IPS DF 19.7 (cell line): ENCODE measurements around the gene EGFL7.

Experiments used
- DNase-seq: peaks from one replicate; pipeline ENCODE4 v3.0.0-alpha.2; 2013; ENCODE audit warnings: low read depth, low spot score

Gene EGFL7

DNA sequence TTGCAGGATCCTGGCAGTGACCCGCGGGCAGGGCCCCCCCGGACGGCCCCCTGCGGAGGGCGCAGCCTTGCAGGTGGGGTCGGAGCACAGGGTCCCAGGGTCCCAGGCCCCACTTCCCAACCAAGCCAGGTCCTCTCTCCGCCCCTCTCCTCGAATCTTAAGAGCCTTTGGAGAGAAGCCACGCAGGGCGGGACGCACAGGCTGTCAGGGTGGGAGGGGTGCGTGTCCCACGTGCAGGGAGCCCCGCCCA is 18.4 kb upstream of the EGFL7 start:
- DNase-seq: no peak

DNA sequence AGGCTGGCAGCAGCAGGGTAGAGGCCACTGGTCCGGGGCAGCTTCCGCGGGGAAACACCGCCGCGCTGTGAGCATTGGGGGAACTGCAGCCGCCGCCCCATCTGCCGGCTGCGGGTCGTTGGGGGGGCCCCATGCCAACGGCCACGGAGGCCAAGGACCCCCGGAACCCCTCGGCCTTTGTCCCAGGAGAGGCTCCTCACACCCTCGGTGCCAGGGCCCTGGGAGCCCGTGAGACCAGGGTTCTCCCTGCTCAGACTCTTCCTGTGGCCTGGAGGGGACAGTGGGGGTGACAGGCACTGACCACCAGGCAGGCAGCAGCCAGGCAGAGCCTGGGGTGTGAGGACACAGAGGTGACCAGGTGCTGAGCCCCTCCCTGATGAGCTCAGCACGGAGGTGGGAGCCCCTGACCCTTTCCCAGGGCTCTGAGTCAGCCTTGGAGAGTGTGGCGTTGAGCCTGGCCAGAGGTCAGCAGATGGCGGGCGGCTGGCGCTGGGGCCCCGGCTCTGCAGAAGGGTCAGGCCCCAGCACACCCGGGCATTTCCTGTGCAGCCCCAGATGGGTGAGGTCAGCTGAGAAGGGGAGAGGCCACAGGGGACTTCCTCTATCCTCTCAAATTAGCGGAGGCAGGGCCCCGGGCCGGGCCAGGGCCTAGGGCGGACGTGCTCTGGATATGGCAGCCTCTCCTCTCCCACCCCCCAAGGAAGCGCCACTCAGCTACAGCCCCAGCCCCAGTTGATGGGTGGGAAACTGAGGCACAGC is 17.9 kb upstream of the EGFL7 start:
- no peak for DNase-seq

DNA sequence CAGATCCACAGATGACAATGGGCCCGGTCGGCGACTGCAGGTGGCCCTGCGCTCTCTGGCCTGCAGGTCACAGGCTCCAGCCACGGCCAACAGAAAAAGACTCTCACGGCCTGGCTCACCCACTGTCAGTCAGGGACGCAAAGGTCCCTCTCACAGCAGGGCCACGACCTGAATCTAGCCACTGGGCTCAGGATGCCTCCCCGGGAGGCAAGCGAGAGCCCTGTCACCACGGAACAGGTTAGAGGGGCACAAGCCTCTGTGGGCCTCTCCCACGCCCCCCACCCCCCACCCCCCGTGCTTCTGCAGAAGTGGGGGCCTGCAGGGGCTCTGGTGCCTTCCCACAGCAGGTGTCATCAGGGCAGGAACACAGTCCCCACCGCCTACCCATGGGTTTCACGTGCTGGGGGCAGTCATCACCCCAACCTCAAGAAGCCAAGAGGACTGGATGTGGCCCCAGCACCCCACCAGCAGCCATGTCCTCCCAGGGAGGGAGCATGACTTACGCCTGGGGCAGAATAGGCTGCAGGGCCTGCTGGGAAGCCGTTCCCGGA is 17.3 kb upstream of the EGFL7 start:
- no peak for DNase-seq

DNA sequence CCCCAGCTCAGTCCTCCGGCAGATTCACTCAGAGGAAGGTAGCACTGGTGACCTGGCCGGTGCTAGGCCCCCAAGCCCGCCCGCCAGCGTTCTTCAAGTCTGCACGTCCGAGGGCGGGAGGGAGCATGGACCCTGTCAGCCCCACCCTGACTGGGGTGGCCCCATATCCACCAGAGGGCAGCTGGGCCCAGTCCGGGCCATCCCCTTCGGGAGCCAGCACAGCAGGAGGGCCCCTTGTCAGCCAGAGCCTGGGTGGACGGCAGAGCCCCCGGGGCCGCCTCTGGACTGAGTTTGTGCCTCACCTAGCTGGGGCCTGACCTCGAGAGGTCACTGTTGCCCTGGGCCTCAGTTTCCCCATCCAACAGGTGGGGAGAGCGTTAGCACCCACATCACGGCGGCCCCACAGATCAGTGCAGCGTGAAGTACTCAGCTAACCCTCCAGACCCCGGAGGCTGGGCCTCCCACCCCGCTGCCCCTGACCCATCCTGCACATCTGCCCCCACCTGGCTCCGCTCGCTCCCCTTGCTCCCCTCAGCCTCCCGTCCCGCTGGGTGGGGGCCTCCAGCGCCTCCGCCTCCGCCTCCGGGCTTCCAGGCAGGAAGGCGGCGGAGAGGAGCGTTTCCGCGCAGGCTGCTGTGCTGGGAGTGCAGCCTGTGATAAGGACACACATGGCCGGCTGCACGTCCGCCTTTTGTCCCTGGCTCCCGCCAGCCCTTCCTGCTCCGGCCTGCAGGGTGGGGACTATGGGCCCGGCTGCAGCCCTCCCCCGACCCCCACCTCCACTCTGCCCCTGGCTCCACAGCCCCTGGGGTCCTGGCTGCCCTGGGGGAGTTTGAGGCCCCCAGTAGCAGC is 16.6 kb upstream of the EGFL7 start:
- DNase-seq: no peak

DNA sequence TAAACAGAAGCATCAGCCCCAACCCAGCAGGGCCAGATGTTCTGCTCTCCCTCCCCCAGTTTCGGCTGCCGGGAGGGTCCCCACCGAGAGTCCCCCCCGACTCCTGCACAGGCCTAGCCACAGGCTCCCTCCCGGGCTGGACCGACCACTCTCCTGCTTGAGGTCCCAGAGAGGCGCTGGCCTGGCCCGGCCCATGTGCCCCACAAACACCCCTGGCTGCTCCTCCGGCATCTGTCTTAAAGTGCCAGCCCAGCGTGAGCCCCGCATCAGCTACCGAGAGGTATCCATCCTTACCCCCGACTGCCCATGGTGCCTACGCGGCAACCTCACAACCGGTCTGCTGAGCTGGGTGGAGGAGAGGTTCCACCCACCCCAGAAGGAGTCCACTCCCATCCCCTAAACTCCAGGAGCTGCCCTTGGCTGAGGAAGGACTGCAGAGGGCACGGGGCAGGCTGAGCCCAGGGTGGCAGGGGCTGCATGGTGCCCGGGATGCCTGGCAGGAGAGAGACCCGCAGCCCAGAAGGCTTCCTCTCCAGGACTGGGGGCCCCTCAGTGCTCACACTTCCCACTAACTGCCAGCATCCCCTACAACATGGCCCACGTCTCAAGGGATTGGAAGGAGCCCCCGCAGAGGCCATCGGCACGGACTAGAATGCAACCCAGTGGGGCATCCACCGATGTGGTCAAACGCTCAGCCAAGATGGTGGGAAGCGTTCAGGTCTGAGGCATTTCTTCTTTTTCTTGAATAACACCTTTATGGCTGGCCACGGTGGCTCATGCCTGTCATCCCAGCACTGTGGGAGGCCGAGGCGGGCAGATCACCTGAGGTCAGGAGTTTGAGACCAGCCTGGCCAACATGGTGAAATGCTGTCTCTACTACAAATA is 15.6 kb upstream of the EGFL7 start:
- DNase-seq: no peak

DNA sequence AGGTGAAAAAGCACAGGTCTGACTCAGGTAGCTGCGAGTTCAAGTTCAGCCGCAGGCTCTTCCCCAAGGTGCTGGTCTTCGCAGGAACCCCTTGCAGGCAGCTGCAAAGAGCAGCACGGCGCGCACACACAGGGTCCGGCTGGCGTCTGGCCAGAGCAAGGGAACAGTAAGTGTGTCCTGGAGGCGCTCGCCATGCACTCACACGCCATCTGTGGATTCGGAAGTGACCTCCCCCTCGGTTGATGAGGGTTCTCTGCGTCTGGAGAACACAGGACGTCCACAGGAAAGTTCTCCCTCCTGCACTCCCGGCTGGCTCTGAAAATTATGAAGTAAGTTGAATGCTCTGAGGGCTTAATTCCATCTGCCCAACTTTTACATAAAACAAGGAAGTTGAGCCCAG is 14.0 kb upstream of the EGFL7 start:
- no peak for DNase-seq

DNA sequence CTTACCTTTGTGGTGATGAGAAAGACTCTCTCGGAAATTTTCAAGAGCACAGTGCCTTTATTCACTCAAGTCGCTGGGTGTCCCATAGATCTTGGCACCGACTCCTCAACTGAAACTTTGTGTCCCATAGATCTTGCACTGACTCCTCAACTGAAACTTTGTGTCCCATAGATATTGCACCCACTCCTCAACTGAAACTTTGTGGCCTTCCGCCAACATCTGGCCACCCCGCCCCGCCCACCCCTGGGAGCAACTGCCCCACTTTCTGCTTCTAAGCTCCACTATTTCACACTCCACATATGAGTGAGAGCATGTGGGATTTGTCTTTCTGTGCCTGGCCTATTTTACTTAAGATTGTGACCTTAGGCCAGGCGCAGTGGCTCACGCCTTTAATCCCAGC is 12.7 kb upstream of the EGFL7 start:
- DNase-seq: no peak

DNA sequence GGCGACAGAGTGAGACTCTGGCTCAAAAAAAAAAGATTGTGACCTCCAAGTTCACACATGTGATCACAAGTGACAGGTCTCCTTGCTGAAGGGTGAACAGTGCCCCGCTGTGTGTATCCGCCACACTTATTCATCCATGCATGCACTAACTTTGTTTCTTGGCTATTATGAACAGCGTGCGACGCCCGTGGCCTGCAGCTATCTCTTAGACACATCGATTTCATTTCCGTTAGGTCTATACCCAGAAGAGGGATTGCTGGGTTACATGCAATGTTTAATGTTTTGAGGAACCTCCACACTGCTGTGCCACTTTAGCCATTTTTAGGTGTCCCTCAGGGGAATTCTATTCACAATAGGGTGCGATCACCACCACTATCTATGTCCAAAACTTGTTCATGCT is 12.1 kb upstream of the EGFL7 start:
- no peak for DNase-seq

DNA sequence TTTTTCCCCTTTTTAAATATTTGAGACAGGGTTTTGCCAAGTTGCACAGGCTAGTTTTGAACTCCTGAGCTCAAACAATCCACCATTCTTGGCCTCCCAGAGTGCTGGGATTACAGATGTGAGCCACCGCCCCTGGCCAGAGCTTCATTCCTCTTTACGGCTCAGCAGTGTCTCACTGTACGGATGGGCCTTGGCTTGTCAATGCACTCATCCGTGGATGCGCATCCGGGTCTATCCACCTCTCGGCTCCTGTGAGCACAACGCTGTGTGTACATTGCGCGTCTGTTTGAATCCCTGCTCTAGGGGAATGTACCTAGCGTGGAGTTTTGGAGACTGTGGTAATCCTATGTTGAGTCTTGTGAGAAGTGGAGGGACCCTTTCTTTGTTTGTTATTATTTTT is 10.9 kb upstream of the EGFL7 start:
- no peak for DNase-seq

DNA sequence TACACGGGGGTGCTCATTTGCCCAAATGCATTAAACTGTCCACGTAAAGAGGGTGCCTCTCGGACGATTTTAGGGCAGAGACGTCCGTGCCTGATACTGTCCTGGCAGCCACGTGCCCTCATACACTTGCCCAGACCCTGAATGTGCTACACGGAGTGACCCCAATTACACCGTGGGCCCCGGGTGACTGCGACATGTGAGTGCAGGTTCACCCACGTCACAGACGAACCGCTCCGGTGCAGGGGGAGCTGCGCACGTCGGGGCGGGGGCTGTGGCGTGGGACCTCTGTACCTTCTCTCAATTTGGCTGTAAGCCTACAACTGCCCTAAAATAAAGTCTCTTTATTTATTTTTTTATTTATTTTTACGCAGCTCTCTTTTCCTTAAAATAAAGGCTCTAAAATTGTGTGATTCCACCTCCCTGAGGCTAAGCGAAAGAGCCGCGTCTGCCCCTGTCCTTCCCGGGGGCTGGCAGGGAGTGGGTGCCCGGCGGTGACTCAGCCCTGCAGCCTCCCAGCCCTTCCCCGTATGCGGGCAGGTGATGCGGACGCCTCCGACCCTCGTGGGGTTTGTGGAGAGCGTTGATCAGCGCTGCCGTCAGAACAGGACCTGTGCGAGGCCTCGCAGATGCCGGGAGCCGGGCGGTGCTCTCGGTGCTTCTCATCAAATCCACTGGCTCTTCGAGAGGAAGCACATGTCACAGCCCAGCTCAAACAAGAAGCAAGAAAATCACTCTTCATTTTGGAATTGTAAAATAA is 9.2 kb upstream of the EGFL7 start:
- DNase-seq: no peak

DNA sequence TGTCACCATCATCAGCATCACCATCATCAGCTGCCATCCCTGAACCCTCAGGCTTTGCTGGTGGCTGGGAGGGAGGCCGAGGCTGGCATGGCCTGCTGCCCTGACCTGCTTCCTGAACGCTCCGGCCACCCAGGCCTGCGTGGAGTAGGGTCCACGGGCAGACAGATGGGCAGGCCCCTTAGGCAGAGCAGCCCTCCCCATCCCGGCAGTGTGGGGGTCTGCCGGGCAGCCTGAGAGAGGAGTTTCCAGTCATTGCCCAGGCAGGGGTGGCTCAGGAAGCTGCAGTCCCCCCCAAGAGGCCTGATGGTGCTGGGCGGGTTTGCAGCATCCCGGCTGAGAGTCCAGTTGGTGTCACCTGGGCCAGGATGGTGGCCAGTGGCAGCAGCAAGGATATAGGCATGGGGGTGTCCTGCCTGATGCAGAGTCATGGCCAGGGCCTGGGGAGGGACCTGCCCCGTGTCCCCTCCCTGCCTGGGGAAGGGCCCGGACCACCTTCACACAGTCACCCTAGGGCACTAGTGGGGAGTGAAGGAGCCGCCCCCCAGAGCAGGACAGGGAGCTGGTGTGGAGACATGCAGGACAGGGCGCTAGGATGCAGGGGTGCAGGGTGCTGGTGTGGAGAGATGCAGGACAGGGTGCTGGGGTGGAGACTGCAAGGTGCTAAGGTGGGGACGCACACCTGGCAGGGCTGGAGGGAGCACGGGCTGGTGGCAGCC is 7.7 kb upstream of the EGFL7 start:
- DNase-seq: no peak

DNA sequence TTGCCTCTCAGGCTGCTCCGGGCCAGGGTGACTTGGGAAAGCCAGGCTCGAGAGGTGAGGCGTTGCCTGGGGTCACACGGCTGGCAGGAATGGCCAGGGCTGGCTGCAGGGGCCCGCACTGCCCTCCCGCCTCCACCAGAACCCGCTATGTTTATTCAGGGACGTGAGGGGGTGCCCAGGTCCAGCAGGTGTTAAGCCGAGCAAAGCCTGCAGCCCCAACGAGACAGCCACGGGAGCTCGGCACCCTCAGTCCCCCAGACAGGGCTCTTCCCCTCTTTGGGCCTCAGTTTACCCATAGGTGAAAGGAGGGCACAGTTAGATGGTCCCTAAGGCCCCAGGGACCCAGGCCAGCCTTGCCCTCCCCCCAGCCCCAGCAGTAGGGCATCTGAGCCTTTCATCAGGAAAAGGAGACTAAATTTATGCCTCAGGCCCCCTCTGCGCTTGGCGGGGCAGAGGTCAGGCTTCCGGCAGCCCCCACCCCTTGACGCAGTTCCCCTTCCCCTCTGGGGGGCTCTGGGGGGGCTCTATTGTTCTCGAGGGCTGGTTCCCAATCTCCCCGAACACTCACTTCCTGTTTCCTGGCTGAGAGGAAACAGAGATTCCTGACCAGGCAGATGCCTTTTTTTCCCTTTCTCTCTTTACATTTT is 7.1 kb upstream of the EGFL7 start:
- DNase-seq: no peak

DNA sequence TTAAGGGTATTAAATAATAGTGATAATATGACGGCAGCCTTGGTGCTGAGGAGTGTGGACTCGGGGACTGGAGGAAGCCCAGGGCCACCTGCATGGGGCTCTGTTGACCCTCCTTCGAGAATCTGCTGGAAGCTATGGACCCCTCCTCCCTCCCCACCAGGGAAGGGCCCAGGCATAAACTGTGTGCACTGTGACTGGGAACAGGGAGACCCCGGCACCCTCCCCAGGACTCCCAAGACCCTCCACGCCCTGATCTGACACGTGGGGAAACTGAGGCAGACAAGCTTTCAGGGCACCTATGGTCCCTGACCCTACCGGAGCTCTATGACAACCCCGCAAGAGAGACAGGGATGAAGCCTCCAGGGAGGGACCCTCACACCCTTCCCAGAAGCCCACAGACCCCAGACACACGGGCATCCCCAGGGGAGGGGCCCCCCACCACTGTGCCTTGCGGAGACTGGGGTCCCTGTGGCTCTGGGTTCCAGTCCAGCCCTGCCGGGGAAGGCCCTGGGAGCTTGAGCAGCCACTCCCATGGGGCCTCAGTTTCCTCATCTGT is 6.5 kb upstream of the EGFL7 start:
- no peak for DNase-seq

DNA sequence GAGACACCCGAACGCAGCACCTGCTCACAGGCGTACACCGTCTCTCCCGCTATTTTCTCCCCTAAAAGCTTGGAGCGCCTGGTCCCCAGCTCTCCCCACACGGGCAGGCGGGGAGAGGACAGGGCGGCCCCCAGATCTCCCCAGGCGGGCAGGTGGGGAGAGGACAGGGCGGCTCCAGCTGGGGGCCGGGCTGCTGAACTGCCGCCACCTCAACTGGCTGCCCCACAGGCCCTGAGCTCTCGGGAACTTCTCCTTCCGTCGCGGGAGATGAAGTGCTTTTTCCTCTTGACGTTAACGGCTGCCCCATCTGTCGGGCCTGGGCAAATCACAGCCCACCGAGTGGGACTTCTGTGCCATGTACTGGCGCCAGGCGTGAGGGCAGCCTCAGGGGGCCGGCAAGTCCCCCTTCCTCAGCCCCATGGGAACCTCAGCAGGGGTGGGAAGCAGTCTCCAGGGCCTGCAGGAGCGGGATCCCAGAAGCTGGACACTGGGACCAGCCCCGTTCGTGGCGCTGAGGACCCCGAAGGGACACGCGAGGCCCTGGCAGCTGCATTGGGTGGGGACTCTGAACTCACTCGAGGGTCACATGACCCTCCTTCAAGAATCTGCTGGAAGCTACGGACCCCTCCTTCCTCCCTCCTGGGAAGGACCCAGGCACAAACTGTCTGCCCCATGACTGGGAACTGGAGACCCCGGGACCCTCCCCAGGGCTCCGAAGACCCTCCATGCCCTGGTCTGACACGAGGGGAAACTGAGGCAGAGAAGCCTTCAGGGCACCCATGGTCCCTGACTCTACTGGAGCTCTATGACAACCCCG is 5.7 kb upstream of the EGFL7 start:
- no peak for DNase-seq

DNA sequence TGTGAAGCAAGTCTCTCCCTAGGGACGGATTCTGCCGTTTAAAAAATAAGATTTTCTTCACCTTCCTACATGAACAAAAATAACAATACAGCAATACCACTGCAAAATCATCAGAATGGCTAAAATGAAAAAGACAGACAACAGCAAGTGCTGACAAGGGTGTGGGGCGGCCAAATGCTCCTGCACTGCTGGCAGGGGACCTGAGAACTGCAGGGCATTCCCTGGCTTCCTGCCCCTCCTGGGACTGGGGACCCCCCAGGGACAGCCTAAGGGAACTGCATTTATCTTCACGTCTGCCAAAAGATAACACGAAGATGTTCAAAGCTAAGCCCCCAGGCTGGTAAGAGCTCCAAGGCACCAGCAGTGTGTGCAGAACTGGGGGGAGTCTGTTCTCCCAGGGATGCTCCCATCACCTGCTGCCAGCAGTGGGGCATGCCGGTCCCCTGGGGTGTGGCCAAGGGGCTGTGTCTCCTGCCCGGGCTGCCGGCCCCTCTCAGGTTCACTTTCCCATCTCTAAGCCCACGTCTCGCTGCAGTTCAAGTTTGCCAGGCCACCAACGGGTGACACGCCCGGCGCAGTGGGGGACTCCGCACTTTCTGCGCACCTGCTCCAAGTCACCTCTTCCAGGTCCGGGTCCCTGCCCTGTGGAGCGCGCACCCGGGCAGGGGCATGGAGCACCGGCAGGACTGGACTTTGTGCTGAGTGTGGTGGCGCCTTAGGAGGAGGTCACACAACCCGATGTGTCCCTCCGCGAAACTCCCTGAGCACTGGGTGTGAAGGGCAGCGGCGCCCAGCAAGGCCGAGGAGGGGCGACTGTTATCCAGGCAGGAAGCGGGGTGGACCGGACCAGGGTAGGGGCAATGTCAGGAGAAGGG is 4.5 kb upstream of the EGFL7 start:
- no peak for DNase-seq

DNA sequence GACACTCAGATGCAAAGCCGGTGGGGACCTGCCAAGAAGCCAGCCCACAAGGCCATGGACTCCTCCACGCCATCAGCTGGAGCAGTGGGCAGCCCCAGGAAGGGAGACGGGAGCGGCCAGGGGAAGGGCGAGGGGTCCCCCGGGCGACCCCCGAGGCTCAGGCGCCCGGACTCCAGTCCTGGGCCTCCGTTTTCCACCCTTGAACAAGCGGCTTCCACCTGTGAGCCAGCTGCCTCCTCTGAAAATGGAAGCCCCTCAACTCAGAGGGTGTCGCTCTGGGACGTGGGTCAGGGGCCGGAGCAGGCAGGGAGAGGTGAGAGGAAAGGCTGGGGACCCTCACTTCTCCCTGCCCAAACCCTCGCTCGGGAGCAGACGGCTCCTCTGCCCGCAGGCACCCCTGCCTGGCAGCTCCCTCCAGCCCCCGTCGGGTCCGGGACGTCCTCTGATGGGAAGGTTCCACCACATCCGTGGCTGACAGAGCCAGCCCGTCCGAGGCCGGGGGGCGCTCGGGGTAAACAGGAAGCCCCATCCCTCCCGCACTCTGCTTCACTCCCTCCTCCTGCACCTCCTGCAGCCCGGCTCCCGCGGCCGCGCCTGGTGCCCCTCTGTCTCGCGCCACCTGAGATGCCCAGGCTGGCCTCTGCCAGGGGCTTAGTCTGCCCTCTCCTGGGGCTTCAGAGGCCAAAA is 3.7 kb upstream of the EGFL7 start:
- no peak for DNase-seq
